Measurements from ENCODE around the gene MYOCD. TPM values are rescaled to one million over a fixed set of nuclear protein-coding genes. Genes with fewer than 3 reads are reported as not detected.
A peak's percentile ranks its signal among the peaks of the same experiment; 100 is the strongest.

MYOCD gene
- total RNA-seq, 4 donors from 2014 or later, result 0.80 to 9.3 (median 1.6) TPM

- TF ChIP-seq POLR2A (IDR thresholded peaks at IDR 0.05) (no peak), CTCF (IDR thresholded peaks at IDR 0.05) (no peak)
- WGBS, 2 donors, result 64 to 76% methylated on average over 11 of the region's 11 CpGs
- intact Hi-C loops (cut with DNase I; ENCODE audit: low total_unique reads), result no loop called here
- DNase-seq (ENCODE audit: low spot score in 2 of 2), result no peak
- no peak overlapping the region for H3K4me3 ChIP-seq (ENCODE audit: low read depth, poor library complexity, severe bottlenecking)
These were observed 1.4 kb upstream of the MYOCD start for GRCh38 chr17:12664252-12664651.

- TF ChIP-seq CTCF (IDR thresholded peaks at IDR 0.05), result no peak
- no peak for TF ChIP-seq POLR2A (IDR thresholded peaks at IDR 0.05)
- H3K4me3 ChIP-seq (ENCODE audit: low read depth, poor library complexity, severe bottlenecking), result peak overlapping the region; percentile 2
- intact Hi-C loops (cut with DNase I; ENCODE audit: low total_unique reads), result no loop called here
- no peak for DNase-seq (ENCODE audit: low spot score in 2 of 2)
- 5 to 9% methylated on average over 11 of the region's 11 CpGs for WGBS, 2 donors
These were observed 812 bp upstream of the MYOCD start for GRCh38 chr17:12664894-12665262.

DNA sequence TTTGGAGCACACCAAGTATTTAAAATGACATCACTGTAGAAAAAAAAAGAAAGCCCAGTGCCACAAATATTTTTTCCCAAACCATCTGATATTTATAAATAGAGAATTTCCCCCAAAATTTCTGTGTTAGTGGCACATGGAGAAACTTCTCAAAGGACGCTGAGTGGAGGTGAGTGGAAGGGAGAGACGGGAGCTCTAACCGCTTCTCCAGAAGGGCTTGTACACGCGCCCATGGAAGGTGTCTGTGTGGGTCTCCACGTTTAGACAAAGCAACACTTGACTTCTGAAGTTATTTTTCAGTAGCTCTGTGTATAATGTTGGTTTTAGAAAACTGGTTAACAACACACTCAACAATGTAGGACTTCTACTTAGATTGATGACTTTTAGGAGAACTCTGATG is 1.0 kb downstream of the MYOCD start:
- no peak for DNase-seq (ENCODE audit: low spot score in 2 of 2)
- TF ChIP-seq CTCF (IDR thresholded peaks at IDR 0.05), result no peak
- no peak for TF ChIP-seq POLR2A (IDR thresholded peaks at IDR 0.05)
- intact Hi-C loops (cut with DNase I; ENCODE audit: low total_unique reads), result no loop called here
- 73 to 76% methylated on average over 6 of the region's 6 CpGs for WGBS, 2 donors
- H3K4me3 ChIP-seq (ENCODE audit: low read depth, poor library complexity, severe bottlenecking), result no peak overlapping the region

DNA sequence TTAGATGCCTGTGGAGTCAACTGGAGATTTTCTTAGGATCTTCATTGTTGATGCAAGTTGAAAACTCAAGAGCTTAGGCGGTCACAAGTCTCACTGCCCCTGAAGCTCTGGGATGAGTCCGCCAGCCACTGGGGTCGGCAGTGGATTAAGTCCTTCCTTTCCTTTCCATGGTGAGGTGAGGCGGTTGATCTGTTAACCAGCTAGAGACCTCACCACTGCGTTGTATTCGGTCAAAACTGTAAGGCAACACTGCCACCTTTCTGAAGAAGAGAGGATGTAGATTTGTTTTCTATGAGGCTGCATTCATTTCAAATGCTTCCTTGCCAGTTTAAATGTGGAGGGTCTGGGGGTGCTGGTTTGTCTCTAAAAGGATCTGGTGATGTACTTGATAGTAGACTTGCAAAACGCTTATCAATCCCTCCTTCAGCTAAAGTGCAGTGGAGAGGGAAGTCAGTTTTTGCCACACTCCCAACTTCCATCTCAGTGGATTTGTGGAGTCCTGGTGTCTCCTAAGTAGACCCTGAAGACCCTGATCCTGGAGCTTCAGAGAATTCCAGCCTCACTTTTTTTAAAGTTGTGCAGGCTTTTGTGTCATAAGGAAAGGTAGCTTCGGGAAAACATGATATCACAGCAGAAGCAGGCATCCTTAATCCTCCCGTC is 1.7 kb downstream of the MYOCD start:
- TF ChIP-seq POLR2A (IDR thresholded peaks at IDR 0.05) (no peak), CTCF (IDR thresholded peaks at IDR 0.05) (no peak)
- no peak for DNase-seq (ENCODE audit: low spot score in 2 of 2)
- 19 to 27% methylated on average over 9 of the region's 9 CpGs for WGBS, 2 donors
- H3K4me3 ChIP-seq (ENCODE audit: low read depth, poor library complexity, severe bottlenecking), result no peak overlapping the region
- intact Hi-C loops (cut with DNase I; ENCODE audit: low total_unique reads), result no loop called here

DNA sequence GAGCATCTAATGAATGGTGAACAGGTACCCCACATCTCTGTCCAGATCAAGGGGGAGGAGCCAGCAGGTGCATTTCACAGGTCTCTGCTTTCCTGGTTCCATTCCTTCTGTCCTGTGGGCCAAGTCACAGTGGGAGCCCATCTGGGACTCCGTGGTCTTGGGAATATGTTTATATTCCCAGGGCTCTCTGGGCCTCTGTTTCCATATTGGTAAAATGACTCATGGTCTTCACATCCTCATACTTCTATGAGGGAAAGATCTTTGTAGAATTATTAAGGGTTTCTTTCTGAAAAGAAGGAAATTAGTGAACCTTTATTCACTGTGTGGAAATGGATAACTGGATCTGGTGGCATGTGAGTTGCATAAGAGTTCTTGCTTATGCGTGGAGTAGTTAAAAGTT is 6.2 kb downstream of the MYOCD start:
- no peak overlapping the region for H3K4me3 ChIP-seq (ENCODE audit: low read depth, poor library complexity, severe bottlenecking)
- DNase-seq (ENCODE audit: low spot score in 2 of 2), result no peak
- 81 to 92% methylated on average over 2 of the region's 2 CpGs for WGBS, 2 donors
- intact Hi-C loops (cut with DNase I; ENCODE audit: low total_unique reads), result no loop called here
- no peak for TF ChIP-seq CTCF (IDR thresholded peaks at IDR 0.05)
- TF ChIP-seq POLR2A (IDR thresholded peaks at IDR 0.05), result no peak

DNA sequence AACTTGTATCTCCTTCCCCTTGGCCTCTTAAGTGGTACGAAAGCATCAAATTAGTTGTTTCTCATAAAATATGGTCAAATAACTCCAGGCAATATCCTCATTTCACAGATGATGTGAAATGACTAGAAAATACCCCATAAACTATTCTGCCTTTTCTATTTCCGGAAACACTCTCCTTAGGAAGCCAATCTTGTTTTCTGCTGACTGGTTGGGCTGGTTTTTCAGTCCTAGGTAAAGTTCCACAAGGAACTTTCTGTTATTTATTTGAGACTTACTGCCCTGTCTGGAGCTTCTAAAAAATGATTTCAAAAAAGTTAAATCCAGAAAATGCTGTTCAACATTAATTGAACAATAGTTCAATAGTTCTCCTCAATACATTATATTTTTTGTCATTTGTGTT is 7.3 kb downstream of the MYOCD start:
- intact Hi-C loops (cut with DNase I; ENCODE audit: low total_unique reads), result no loop called here
- 50 to 58% methylated on average over 2 of the region's 2 CpGs for WGBS, 2 donors
- TF ChIP-seq POLR2A (IDR thresholded peaks at IDR 0.05) (no peak), CTCF (IDR thresholded peaks at IDR 0.05) (no peak)
- no peak overlapping the region for H3K4me3 ChIP-seq (ENCODE audit: low read depth, poor library complexity, severe bottlenecking)
- DNase-seq (ENCODE audit: low spot score in 2 of 2), result no peak
